Gastroesophageal sphincter (tissue), 3 donors: Measurements from ENCODE around the gene SGMS1.

Experiments
- CTCF ChIP-seq, 4 experiments: fragments of 200-600 bp in 2 of 4; fragments of 450-650 bp in 2 of 4; sonication (generic) in 1 of 4; IDR thresholded peaks; one replicate each; pipeline ENCODE4 v1.5.1; 2017 to 2019; ENCODE audit warnings: antibody characterized with exemption in 4 of 4, mild to moderate bottlenecking in 2 of 4, moderate library complexity in 2 of 4
- POLR2A ChIP-seq, 2 donors: fragments of 450-650 bp; IDR thresholded peaks; one replicate each; pipeline ENCODE4 v1.6.1; 2017; ENCODE audit warnings: antibody characterized with exemption in 2 of 2, mild to moderate bottlenecking in 2 of 2, moderate library complexity in 1 of 2

- TF ChIP-seq POLR2A (IDR thresholded peaks at IDR 0.05) (no peak), CTCF (IDR thresholded peaks at IDR 0.05) (no peak)
Observed at GRCh38 chr10:50299948-50300669, 323.6 kb downstream of the SGMS1 start.
